ENCODE results near the gene JAKMIP1.

The JAKMIP1 gene

DNA sequence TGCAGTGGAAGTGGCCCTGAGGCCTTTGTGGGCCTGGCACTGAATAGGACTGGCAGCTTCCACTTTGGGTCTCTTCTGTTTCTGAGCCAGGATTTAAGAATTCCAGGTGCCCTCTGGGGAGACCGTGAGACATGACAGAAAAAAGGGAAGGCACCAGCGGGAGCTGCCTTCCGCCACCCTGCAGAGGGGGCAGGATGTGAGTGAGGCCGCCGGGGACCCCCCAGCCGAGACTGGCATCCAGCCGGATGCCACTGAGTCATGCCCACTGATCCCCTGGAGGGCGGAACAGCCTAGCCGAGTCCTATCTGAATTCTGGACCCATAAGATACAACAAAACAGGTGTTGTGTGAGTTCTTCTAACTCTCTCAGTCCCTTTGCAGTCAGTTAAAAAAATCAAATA, 223.4 kb downstream of the JAKMIP1 start:
- WGBS (ENCODE audit: insufficient coverage, insufficient read length) = no CpG with 5 or more reads among the region's 9 CpGs
- no peak for DNase-seq (ENCODE audit: low read depth, low spot score)
- Histone ChIP-seq H3K27ac (ENCODE audit: low read length) (no peak overlapping the region), H3K27me3 (ENCODE audit: control insufficient read depth, insufficient read depth, low read length) (no peaks in the 10 kb centered on the region), H3K36me3 (ENCODE audit: control insufficient read depth, insufficient read depth, low read length) (no peaks in the 10 kb centered on the region), H3K4me1 (ENCODE audit: control insufficient read depth, insufficient read depth, low read length) (no peaks in the 10 kb centered on the region), H3K9me3 (ENCODE audit: control insufficient read depth, insufficient read depth, low read length) (no peaks in the 10 kb centered on the region), H3K4me3 (ENCODE audit: low read length) (no peak overlapping the region)

- H3K36me3 ChIP-seq (ENCODE audit: control insufficient read depth, insufficient read depth, low read length) = no peaks in the 10 kb centered on the region
- no peaks in the 10 kb centered on the region for H3K9me3 ChIP-seq (ENCODE audit: control insufficient read depth, insufficient read depth, low read length)
- H3K4me1 ChIP-seq (ENCODE audit: control insufficient read depth, insufficient read depth, low read length) = no peaks in the 10 kb centered on the region
- H3K4me3 ChIP-seq (ENCODE audit: low read length) = no peak overlapping the region
- H3K27ac ChIP-seq (ENCODE audit: low read length) = no peak overlapping the region
- WGBS (ENCODE audit: insufficient coverage, insufficient read length) = no CpG with 5 or more reads among the region's 6 CpGs
- H3K27me3 ChIP-seq (ENCODE audit: control insufficient read depth, insufficient read depth, low read length) = no peaks in the 10 kb centered on the region
- no peak for DNase-seq (ENCODE audit: low read depth, low spot score)
These were observed 223.9 kb downstream of the JAKMIP1 start for GRCh38 chr4:5976431-5976830.

Measured in iPS DF 6.9 (cell line).